GM18868 (cell line): ENCODE data around the gene BEST1.
"Not testable (repeated sequence)": the region's sequence is repeated elsewhere in the genome, so short reads cannot be mapped to it uniquely, and the experiment has no call there.

Experiments used
- ATAC-seq: cut with Tn5 transposase; IDR thresholded peaks from one replicate; pipeline ENCODE4 v1.9.1; 2021; ENCODE audit warnings: mild to moderate bottlenecking, moderate library complexity; ENCODE audit not compliant: unreplicated experiment

The BEST1 gene

DNA sequence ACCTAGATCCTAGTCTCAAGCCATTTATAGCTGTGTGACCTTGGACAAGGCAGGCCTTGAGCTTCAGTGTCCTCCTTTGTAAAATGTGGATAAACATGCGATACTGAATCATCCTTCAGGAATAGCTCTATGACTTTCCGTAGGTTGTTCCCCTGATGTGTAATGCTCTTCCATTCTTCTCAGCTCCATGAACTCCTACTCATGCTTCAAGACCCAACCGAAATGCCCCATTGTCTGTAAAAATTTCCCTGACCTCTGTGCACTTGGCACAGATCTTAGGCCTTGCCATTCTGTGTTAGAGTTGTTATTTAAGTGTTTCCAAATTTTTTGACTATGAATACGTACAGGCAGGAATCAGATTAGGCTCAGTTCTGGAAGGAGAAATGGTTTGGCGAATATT, 3.3 kb upstream of the BEST1 start:
- ATAC-seq: no peak

DNA sequence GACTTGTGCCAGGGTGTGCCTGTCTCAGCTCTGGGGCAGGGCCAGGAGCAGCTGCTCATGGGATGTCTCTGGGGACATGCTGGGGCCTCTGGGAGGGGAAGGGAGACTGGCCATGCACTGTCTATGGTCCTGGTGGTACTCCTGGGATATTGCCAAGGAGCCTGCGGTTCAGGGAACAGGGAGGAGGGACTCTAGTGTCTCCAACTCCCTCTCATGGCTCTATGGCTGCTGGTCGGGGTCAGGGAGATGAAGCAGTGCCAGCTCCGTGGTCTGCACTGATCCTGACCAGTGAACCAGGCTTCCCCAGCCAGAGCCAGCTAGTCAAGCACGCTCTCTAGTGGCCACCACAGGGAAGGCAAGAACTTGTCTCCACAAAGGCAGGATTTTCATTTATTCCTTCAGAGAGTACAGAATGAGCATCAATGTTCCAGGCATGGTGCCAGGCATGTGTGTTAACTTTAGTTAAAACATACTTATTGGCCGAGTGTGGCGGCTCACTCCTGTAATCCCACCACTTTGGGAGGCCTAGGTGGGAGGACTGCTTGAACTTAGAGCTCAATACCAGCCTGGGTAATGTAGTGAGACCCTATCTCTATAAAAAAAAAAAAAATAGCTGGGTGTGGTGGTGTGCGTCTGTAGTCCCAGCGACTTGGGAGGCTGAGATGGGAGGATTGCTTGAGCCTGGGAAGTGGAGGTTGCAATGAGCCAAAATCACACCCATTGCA, 2.5 kb upstream of the BEST1 start:
- ATAC-seq: no peak

DNA sequence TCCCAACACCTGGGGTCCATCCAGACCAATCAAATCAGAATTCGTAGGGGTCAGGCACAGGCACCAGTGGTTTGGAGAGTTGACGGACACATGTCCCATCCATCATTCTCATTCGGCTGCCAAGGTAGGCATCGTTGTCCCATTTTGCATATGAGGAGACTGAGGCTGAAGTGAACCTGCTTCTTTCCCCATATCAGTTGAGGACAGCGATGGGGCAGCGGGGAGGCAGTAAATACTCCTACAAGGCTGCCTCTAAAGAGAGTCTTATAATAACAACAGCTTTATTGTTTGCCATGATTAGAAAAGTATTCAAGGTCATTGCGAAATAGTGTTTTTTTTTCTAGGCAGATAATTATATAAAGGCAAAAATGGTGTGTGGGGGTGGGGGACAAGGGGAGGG, 1.6 kb upstream of the BEST1 start:
- no peak for ATAC-seq

DNA sequence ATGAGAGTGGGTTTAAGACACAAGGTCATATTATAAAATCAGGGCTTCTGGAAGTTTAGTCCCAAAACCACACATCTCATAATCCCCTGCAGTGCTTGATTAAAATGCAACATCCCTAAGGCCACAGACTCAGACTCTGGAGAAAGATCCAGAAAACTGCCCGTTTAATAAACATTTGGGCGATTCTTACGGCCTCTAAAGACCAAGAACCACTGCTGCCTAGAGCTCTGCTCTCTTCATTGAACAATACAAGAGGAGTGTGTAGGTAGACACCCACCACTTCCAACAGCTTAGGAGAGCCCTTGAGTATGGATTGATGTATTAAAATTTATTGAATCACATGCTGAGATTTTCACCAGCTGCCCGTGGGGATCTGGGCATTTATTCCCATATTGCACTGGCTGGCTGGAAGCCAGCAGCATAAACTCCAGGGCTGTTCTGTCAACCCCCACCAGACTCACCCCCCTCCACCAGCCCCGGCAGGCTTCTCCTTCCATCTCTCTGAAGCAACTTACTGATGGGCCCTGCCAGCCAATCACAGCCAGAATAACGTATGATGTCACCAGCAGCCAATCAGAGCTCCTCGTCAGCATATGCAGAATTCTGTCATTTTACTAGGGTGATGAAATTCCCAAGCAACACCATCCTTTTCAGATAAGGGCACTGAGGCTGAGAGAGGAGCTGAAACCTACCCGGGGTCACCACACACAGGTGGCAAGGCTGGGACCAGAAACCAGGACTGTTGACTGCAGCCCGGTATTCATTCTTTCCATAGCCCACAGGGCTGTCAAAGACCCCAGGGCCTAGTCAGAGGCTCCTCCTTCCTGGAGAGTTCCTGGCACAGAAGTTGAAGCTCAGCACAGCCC, 749 bp upstream of the BEST1 start:
- no peak for ATAC-seq

DNA sequence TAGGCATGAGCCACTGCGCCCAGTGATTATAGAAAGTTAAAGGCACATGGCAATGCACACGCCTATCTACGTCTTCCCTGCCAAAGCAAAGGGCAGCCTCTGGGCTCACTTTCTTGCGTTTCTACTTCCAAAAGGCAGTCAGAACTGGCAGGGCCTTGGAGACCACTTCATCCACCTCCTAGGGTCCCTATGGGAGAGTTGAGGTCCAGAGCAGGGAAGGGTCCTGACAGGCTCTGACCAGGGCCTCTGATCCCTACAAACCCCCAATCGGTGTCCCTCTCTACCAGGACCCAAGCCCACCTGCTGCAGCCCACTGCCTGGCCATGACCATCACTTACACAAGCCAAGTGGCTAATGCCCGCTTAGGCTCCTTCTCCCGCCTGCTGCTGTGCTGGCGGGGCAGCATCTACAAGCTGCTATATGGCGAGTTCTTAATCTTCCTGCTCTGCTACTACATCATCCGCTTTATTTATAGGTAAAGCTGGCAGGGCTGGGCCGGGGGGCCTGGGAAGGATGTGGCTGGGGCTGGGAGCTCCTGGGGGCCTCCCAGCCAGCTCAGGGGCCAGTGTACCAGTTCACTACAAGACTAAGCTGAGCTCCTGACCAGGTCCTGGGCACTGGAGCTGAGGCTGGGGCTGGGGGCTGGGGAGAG, 1.5 kb downstream of the BEST1 start:
- ATAC-seq: no peak

DNA sequence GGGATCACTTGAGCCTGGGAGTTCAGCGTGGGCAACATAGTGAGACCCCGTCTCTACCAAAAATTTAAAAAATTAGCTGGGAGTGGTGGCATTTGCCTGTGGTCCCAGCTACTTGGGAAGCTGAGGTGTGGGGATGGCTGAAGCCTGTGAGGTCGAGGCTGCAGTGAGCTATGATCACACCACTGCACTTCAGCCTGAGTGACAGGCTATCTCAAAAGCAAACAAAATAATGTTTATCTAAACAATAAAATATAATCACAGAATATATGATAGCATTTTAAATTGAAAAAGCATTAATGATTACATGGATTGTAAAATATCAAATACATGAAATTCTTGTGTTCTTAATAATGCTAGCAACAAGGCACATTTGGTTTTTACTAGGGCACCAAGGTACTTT, 2.7 kb downstream of the BEST1 start:
- no peak for ATAC-seq

DNA sequence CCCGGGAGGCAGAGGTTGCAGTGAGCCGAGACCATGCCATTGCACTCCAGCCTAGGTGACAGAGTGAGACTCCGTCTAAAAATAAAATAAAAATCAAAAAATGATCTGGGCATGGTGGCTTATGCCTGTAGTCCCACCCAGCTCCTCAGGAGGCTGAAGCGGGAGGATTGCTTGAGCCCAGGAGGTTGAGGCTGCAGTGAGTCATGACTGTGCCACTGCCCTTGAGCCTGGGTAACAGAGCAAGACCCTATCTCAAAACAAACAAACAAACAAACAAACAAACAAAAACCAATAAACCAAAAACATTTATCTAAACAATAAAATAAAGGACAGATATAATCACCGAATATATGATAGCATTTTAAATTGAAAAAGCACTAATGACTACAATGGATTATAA, 3.5 kb downstream of the BEST1 start:
- ATAC-seq: not testable (repeated sequence)

DNA sequence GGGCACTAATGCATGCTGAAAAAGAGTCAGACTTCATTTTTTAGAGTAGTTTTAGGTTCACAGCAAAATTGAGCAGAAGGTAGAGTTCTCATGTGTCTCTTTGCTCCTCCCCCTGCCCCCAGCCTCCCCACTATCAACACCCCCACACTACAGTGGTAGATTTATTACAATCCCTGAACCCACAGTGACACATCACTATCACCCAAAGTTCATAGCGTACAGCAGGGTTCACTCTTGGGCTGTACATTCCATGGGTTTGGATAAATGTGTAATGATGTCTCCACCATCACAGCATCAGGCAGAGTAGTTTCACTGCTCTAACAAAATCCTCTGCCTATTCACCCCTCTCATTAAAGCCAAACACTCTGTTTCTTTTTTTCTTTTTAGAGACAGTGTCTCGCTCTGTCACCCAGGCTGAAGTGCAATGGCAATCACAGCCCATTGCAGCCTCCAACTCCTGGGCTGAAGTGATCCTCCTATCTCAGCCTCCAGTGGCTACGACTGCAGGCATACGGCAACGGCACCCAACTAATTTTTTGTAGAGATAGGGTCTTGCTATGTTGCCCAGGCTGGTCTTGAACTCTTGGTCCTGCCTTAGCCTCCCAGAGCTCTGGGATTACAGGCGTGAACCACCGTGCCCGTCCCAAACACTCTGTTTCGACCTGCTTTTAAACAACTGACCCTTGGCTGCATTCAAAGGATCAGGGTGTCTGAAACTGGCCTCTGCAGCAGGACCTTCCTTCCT, 4.1 kb downstream of the BEST1 start:
- no peak for ATAC-seq

DNA sequence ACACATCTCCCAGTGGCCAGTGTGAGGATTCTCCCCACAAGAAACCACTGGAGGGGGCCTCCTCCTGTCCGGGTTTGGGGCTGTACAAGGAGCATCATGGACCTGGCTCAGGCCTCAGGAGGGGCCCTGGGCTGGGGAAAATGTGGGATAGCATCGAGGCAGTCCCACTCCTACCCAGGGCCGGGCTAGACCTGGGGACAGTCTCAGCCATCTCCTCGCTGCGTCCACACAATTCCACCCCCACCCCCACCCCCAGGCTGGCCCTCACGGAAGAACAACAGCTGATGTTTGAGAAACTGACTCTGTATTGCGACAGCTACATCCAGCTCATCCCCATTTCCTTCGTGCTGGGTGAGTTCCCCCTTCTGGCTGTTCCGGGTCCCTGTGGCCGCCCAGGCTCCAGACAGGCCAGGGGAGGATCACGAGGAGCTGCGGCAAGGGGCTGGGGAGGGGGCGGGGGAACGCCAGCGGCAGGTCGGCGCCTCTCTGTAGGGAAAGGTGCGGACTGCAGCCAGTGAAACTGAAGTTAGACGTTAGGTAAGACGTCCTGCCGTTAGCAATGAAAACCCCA, 4.8 kb downstream of the BEST1 start:
- no peak for ATAC-seq

DNA sequence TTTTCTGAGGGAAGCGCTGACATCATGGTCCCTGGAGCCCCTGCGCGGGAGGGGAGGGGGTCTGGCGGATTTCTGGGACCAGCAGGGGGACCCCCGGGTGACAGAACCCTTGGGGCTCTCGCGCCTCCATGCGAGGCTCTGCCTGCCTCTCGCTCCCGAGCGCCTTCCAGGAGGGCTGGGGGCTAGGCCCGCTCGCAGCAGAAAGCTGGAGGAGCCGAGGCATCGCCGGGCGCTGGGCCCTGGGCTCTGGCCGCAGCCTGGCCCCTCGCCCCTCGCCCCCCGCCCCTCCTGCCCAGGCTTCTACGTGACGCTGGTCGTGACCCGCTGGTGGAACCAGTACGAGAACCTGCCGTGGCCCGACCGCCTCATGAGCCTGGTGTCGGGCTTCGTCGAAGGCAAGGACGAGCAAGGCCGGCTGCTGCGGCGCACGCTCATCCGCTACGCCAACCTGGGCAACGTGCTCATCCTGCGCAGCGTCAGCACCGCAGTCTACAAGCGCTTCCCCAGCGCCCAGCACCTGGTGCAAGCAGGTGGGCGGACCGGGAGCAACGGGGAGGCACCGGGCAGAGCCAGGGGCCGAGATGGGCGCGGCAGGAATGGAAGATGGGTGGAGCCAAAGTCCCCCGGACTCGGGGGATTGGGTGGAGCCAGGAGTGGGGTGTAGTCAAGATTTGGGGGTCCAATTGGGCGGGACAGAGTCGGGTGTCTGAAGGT, 5.4 kb downstream of the BEST1 start:
- no peak for ATAC-seq

DNA sequence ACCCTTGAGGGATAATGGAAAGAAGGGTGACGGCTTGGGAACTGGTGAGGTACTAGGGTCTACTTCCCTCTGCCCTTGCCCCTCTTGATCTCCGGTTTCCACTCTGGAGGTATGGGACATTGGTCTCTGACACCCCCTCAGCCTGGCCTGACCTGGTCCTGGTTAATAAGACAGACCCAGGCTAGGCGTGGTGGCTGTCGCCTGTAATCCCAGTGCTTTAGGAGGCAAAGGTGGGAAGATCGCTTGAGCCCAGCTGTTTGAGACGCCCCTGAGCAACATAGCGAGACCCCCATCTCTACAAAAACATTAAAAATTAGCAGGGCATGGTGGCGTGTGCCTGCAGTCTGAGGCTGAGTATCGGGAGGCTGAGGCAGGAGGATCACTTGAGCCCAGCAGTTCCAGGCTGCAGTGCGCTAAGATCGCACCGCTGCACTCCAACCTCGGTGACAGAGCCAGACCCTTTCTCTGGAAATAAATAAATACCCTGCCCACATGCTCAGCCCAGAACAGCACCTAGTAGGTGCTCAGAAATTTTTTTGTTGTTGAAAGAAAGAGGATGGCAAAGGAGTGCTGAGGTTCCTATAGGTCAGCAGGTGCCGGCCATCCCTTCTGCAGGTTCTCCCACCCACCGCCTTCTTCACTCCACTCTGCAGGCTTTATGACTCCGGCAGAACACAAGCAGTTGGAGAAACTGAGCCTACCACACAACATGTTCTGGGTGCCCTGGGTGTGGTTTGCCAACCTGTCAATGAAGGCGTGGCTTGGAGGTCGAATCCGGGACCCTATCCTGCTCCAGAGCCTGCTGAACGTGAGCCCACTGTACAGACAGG, 6.3 kb downstream of the BEST1 start:
- ATAC-seq: no peak

DNA sequence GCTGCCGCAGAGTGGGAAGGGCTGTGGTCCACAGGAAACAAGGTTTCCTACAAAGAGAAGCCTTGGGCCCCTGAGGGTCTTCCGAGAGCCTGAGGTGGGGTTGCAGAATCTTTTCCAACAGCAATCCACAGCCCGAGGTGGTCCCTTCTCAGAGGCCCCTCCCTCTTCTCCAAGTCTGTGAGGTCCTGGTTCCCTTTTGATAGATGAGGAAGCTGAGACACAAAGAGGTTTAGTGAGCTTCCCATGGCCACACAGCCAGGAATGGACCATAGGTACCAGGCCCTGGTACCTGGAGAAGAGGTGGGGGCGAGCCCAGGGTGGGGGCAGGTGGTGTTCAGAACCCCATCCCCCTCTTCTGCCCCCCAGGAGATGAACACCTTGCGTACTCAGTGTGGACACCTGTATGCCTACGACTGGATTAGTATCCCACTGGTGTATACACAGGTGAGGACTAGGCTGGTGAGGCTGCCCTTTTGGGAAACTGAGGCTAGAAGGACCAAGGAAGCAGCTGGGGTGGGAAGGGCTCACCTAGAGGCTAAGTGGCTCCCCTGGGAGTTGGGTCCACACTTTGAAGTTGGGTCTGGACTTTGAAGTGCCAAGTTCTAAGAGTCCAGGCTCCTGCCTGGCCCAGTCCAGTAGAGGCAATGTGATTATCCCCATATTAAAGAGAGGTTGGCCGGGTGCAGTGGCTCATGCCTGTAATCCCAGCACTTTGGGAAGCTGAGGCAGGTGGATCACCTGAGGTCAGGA, 7.0 kb downstream of the BEST1 start:
- ATAC-seq: no peak

DNA sequence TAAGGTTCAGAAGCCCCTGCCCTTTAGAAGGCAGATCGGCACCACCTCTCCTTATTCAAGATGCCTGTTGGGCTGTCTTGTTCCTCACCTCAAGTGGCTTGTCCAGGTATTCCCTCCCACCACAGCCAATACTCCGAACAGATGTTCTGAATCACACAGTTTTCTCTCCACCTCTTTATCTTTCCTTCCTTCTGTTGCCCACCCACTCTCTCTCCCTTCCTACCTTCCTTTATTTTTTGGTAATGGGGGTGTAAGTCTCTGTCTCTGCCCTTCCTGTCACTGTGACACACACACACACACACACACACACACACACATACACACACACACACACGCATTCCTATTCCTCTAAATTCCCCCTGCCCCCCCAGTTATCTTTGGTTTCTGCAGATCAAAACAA, 8.4 kb downstream of the BEST1 start:
- ATAC-seq: no peak

DNA sequence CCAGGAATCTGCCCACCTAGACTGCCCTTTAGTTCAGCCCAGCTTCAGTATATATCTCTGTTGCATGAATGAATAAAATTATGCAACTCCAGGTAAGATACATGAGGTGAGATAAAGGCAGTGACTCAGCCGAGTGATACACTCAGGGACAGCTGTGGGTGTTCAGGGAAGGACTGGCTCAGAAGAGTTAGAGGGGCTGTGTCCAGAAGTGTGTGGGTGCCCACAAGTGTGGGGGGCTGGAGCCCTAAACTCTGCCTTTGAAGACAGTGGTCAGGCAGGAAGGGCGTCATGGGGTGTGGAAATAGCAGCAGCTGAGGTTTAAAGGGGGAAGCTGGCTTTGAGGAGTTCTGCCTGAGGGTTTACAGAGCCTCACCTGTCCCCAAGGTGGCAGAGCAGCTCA, 9.0 kb downstream of the BEST1 start:
- no peak for ATAC-seq

DNA sequence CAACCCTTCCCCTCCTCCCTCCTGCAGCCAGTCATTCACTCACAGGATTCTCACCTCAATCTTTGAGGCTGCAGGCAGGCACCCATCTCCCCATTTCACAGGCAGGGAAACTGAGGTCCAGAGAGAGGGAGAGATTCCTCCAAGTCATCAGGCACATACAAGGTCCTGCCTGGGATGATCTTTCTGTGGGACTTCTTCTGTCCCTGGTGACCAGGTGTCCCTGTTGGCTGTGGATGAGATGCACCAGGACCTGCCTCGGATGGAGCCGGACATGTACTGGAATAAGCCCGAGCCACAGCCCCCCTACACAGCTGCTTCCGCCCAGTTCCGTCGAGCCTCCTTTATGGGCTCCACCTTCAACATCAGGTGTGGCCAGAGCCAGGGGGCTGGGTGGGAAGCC, 9.5 kb downstream of the BEST1 start:
- no peak for ATAC-seq

DNA sequence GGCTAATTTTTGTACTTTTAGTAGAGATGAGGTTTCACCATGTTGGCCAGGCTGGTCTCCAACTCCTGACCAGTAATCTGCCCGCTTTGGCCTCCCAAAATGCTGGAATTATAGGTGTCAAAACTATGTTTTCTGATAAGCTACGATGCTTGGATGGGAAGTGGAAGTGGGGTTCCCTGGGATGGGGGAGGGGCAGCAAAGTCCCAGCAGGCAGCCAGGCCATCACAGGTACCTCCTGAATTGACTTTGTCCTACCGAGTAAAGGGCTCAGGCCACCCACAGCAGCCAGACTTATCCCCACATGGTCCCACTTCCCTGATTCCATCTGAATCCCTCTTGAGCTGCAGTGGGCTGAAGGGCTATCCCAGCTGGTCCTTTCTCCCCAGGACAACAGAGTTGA, 10.4 kb downstream of the BEST1 start:
- ATAC-seq: no peak

DNA sequence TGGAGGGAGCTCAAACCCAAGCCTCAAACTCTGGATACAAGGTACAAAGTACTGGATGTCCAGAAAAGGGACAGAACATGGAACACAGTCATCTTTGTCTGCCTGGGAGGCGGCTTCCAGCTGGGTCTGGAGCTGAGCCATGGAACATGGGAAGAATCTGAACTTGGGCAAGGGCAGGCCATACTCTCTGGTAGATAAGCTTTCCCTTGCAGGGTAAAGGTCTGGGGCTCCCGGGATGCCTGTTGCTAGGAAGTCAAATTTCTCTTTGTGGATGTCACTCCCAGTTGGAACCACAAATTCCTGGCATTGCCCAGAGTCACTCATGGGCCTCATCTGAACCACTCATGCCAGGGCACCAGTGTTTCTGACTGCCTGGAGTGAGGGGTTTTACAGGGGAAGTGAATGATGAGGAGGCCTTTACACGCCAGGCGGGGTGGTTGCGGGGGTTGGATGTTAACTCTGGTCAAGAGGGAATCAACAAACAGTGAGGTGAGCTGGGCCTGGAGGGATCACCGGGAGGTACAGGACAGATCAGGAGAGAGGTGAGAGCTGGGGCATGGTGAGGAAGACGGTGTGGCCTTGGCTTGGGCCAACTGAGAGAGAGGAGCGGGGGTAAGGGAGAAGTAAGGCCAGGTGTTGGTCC, 11.5 kb downstream of the BEST1 start:
- ATAC-seq: no peak
